GM18505 (cell line): ENCODE results near the gene ASB3.
A peak's percentile ranks its signal among the peaks of the same experiment; 100 is the strongest.
"Not testable (repeated sequence)": the region's sequence is repeated elsewhere in the genome, so short reads cannot be mapped to it uniquely, and the experiment has no call there.

Experiments used
- ATAC-seq: cut with Tn5 transposase; IDR thresholded peaks from one replicate; pipeline ENCODE4 v1.9.1; 2021; ENCODE audit not compliant: unreplicated experiment
- POLR2A ChIP-seq: IDR thresholded peaks from 4 replicates; pipeline ENCODE4 v1.6.1; 2011; ENCODE audit warnings: borderline replicate concordance; ENCODE audit not compliant: insufficient read depth, insufficient read length; ENCODE audit errors: extremely low read depth

Gene ASB3

GRCh38 chr2:53786705-53787613, at the start of gene ASB3, which contains the start of gene ERLEC1:
ASB3 (minus strand) TSS chr2:53786953; CDS start chr2:53765572, 21,381 bp downstream.
ERLEC1 (plus strand) TSS chr2:53787044; CDS start chr2:53787211, 167 bp downstream.
- peak; percentile 96 for ATAC-seq
- TF ChIP-seq POLR2A = peak; percentile 84

- not testable (repeated sequence) for ATAC-seq
Measured at GRCh38 chr2:53829980-53830290, 43.2 kb upstream of the ASB3 start.

GRCh38 chr2:53829273-53829979, 42.7 kb upstream of the ASB3 start:
- TF ChIP-seq POLR2A = no peak
- ATAC-seq = no peak

GRCh38 chr2:53828331-53828730, 41.6 kb upstream of the ASB3 start:
- no peak for TF ChIP-seq POLR2A
- ATAC-seq = no peak

GRCh38 chr2:53827398-53828175, 40.8 kb upstream of the ASB3 start:
- no peak for ATAC-seq
- TF ChIP-seq POLR2A = no peak

- no peak for ATAC-seq
- TF ChIP-seq POLR2A = no peak
Measured at GRCh38 chr2:53826587-53827397, 40.0 kb upstream of the ASB3 start.

GRCh38 chr2:53826030-53826410, 39.3 kb upstream of the ASB3 start:
- TF ChIP-seq POLR2A = no peak
- no peak for ATAC-seq

GRCh38 chr2:53823639-53824038, 36.9 kb upstream of the ASB3 start:
- ATAC-seq = not testable (repeated sequence)

GRCh38 chr2:53821810-53822209, 35.1 kb upstream of the ASB3 start:
- TF ChIP-seq POLR2A = no peak
- ATAC-seq = no peak

GRCh38 chr2:53820711-53821110, 34.0 kb upstream of the ASB3 start:
- TF ChIP-seq POLR2A = no peak
- ATAC-seq = no peak

- ATAC-seq = no peak
- TF ChIP-seq POLR2A = no peak
Measured at GRCh38 chr2:53820048-53820447, 33.3 kb upstream of the ASB3 start.

- TF ChIP-seq POLR2A = no peak
Measured at GRCh38 chr2:53819634-53820033, 32.9 kb upstream of the ASB3 start.

GRCh38 chr2:53818854-53819435, 32.2 kb upstream of the ASB3 start:
- no peak for TF ChIP-seq POLR2A
- ATAC-seq = no peak

More at GRCh38 chr2:53819634-53820033, 32.9 kb upstream of the ASB3 start:
- ATAC-seq = no peak

GRCh38 chr2:53813151-53813550, 26.4 kb upstream of the ASB3 start:
- no peak for TF ChIP-seq POLR2A
- no peak for ATAC-seq
